HG03571 (cell line): ENCODE measurements around the gene CATSPERB.
"Not testable (repeated sequence)": the region's sequence is repeated elsewhere in the genome, so short reads cannot be mapped to it uniquely, and the experiment has no call there.

Experiments
- ATAC-seq: cut with Tn5 transposase; IDR thresholded peaks from one replicate; pipeline ENCODE4 v1.9.1; 2021; ENCODE audit not compliant: unreplicated experiment

CATSPERB gene

GRCh38 chr14:91679273-91679672, 52.6 kb downstream of the CATSPERB start:
- ATAC-seq = no peak

- ATAC-seq = not testable (repeated sequence)
Observed at GRCh38 chr14:91677687-91678086, 54.2 kb downstream of the CATSPERB start.

DNA sequence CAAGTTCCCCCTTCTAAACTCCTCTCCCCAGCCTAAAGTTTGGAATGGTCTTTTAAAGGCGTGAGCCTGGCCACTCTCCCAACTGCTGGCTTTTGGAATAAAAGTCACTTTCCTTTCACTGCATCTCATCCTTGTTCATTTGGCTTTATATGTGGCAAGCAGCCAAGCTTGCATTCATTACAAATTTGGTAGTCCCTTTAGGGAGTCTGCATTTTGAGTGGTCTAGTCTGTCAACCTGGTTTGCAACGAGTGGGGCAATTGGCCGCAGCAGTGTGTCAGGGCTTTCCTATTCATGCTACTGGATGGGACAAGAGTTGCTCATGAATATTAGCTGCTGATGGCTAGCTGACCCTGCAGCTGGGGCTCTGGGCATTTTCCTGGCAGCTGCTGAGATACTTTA, 57.0 kb downstream of the CATSPERB start:
- no peak for ATAC-seq

GRCh38 chr14:91669867-91670266, 62.0 kb downstream of the CATSPERB start:
- ATAC-seq = no peak

DNA sequence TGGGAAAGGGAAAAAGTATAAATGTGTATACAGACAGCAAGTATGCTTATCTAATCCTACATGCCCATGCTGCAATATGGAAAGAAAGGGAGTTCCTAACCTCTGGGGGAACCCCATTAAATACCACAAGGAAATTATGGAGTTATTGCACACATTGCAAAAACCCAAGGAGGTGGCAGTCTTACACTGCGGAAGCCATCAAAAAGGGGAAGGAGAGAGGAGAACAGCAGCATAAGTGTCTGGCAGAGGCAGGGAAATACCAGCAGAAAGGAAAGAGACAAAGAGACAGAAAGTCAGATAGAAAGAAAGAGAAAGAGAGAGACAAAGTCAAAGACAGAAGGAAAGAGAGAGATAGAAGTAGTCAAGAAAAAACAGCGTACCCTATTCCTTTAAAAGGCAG, 64.8 kb downstream of the CATSPERB start:
- ATAC-seq = not testable (repeated sequence)

DNA sequence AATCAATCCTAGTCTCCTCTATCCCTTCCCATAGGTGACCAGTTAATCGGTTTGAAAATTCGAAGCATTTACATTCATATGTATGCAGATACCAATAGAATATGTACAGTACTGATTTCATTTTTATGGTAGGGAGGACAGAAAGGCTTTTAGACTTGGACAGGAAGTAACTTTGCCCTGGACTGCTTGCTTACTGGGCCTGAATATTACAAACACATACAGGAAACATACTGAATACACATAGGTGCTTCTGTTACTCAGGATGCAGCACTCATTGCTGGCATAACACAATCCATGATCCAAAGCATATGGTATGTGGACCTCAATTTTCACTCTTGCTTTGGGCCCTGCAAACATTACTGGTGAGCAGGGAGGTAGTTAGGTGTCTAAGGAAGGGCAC, 71.1 kb downstream of the CATSPERB start:
- no peak for ATAC-seq

GRCh38 chr14:91654836-91655235, 77.0 kb downstream of the CATSPERB start:
- no peak for ATAC-seq

DNA sequence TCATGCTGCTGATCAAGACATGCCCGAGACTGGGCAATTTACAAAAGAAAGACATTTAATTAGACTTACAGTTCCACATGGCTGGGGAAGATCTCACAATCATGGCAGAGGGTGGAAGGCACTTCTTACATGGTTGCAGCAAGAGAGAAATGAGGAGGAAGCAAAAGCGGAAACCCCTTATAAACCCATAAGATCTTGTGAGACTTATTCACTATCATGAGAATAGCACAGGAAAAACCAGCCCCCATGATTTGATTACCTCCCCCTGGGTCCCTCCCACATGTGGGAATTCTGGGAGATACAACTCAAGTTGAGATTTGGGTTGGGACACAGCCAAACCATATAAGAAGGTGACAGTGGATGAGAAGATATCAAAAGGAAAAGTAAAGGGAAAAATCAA, 78.4 kb downstream of the CATSPERB start:
- no peak for ATAC-seq

DNA sequence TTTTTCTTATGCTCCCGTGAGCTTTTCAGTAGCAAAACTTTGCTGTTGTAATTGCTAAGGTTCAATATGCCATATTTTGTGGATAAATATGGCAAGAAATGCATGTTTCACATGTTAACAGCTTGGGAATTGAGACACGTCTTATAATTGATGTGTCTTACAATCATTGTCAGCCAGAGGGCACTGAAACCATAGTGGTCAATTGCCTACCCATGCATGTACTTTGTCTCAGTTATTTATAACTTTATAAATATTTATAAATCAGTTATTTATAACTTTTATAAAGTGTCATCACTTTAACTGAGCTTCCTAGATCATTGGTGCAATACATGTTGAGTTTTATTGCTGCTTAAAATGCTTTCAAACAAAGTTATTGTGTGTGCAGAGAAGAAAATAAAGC, 82.0 kb downstream of the CATSPERB start:
- ATAC-seq = no peak

- ATAC-seq = no peak
Observed at GRCh38 chr14:91647856-91648255, 84.0 kb downstream of the CATSPERB start.

GRCh38 chr14:91636604-91637003, 95.3 kb downstream of the CATSPERB start:
- no peak for ATAC-seq

GRCh38 chr14:91624757-91625156, 107.1 kb downstream of the CATSPERB start:
- ATAC-seq = no peak

- ATAC-seq = no peak
Observed at GRCh38 chr14:91614187-91614586, 117.7 kb downstream of the CATSPERB start.

DNA sequence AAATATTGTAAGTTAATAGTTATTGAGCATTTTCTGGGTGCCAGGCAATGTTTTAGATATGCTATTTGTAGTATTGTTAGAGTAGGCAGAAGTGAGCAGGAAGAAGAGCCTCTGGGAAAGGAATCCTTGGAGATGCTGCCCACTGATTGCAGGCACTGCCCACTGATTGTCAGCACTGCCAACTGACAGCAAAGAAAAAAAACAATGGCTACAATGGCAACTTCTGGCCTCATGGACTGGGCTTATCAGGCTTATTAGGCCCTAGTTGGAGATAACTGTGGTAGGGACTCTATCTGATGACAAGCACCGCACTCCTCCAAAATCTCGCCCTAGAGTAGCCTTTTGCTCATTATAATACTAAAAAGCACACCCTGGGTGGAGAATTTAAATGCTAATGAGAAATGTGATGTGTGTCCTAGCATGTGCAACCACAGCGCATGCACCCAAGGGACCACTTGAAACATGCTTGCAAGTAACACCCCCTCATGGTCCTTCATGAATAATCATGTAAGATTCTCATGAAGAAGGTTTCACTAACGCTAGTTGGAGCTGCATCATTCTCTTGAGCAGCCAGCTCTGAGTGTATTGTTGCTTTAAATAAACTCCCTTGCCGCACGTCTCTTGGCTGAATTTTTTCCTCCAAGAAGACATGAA, 118.3 kb downstream of the CATSPERB start:
- no peak for ATAC-seq

GRCh38 chr14:91611528-91611927, 120.4 kb downstream of the CATSPERB start:
- no peak for ATAC-seq

- no peak for ATAC-seq
Observed at GRCh38 chr14:91609161-91609560, 122.7 kb downstream of the CATSPERB start.

DNA sequence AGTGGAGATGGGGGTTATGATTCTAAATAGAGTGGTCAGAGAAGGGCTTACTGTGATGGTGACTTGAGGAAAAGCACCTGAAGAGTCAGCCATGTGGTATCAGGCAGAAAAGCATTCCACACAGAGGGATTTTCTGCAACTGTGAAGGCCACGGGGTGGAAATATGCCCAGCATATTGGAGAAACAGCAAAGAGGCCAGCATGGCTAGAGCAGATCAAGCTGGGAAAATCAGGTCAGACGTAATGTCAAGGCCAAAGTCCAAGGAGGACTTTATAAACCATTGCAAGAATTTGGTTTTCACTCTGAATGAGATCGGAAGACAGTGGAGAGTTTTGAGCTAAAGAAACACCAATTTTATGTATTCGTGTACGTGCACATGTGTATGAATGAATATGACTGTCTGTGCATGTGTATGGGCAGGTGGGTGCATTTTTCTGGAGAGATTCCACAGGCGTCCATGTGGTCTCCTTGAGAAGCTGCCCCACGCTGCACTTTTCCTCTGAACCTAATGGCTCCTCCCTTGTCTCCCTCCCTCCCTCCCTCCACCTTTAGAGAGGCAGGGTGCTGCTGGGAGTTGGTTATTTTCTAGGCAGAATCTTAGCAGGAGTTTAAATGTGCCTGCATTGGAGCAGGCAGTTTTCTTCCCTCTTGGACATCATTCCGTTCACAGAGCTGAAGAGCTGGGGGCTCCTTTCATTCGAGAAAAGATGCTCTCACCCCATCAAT, 124.4 kb downstream of the CATSPERB start:
- ATAC-seq = no peak

- no peak for ATAC-seq
Observed at GRCh38 chr14:91606851-91607250, 125.0 kb downstream of the CATSPERB start.

- ATAC-seq = not testable (repeated sequence)
Observed at GRCh38 chr14:91604611-91605010, 127.3 kb downstream of the CATSPERB start.

GRCh38 chr14:91599994-91600393, 131.9 kb downstream of the CATSPERB start:
- ATAC-seq = no peak

DNA sequence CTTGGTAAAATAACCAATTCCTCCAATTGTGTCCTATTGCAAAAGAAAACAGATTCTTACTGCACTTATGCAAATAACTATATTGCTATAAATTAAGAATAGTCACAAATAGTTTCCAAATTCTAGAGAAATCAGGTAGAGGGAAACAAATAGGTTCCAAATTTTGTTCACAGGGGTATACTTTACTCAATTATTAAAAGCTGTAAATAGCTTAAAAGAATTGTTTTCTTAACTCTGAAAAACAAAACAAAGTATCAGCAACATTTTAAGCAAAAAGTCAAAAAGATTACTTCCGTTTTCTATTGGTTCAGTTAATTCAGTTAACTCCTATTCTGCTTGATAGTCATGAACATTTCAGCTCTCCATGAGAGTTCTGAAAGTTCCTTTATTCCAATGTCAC, 136.2 kb downstream of the CATSPERB start:
- ATAC-seq = no peak

GRCh38 chr14:91593957-91594356, 137.9 kb downstream of the CATSPERB start:
- ATAC-seq = not testable (repeated sequence)

GRCh38 chr14:91586410-91586809, 145.5 kb downstream of the CATSPERB start:
- ATAC-seq = no peak
